H9 (cell line): ENCODE results near the gene KCTD21. TPM values are rescaled to one million over a fixed set of nuclear protein-coding genes. Genes with fewer than 3 reads are reported as not detected.

Experiments
- DNase-seq: peaks from one replicate; pipeline ENCODE4 v3.0.0-alpha.2; 2017
- H2AFZ ChIP-seq: one replicate; pipeline ENCODE4 v1.6.1; 2013; ENCODE audit warnings: mild to moderate bottlenecking, low read length, control low read depth, moderate library complexity
- H2AK5ac ChIP-seq: 2 replicates; pipeline ENCODE4 v1.6.1; 2013; ENCODE audit warnings: low read length, control low read depth, mixed read lengths; ENCODE audit not compliant: insufficient read length
- H2BK120ac ChIP-seq: one replicate; pipeline ENCODE4 v1.6.1; 2013; ENCODE audit warnings: low read depth, mild to moderate bottlenecking, low read length, control low read depth, inconsistent platforms; ENCODE audit not compliant: poor library complexity, severe bottlenecking
- H2BK12ac ChIP-seq: 2 replicates; pipeline ENCODE4 v1.6.1; 2013; ENCODE audit warnings: low read length, control low read depth, mixed read lengths, low read depth; ENCODE audit not compliant: insufficient read length
- H2BK15ac ChIP-seq: 2 replicates; pipeline ENCODE4 v1.6.1; 2013; ENCODE audit warnings: low read depth, low read length, control low read depth
- H2BK20ac ChIP-seq: one replicate; pipeline ENCODE4 v1.6.1; 2013; ENCODE audit warnings: low read depth, mild to moderate bottlenecking, low read length, control low read depth, inconsistent platforms; ENCODE audit not compliant: poor library complexity, severe bottlenecking
- H2BK5ac ChIP-seq: 2 replicates; pipeline ENCODE4 v1.6.1; 2013; ENCODE audit warnings: low read length, control low read depth, mixed read lengths; ENCODE audit not compliant: insufficient read length
- H3K14ac ChIP-seq: 2 replicates; pipeline ENCODE4 v1.6.1; 2013; ENCODE audit warnings: low read length, control low read depth; ENCODE audit not compliant: insufficient read depth
- H3K18ac ChIP-seq: 2 replicates; pipeline ENCODE4 v1.6.1; 2013; ENCODE audit warnings: low read depth, mild to moderate bottlenecking, mixed read lengths, low read length, control low read depth; ENCODE audit not compliant: insufficient read length
- H3K23ac ChIP-seq: 2 replicates; pipeline ENCODE4 v1.6.1; 2013; ENCODE audit warnings: low read length, control low read depth, mixed read lengths, low read depth; ENCODE audit not compliant: insufficient read length
- H3K23me2 ChIP-seq: 2 replicates; pipeline ENCODE4 v1.6.1; 2013; ENCODE audit warnings: low read depth, mild to moderate bottlenecking, mixed read lengths, low read length, control low read depth; ENCODE audit not compliant: insufficient read length, poor library complexity, severe bottlenecking
- H3K27ac ChIP-seq: 2 replicates; pipeline ENCODE4 v1.5.1; 2013; ENCODE audit warnings: low read length, control low read depth, mixed read lengths, low read depth; ENCODE audit not compliant: insufficient read length
- H3K27me3 ChIP-seq: 2 replicates; pipeline ENCODE4 v1.6.1; 2013; ENCODE audit warnings: low read length, control low read depth, inconsistent platforms; ENCODE audit not compliant: insufficient read depth
- H3K4ac ChIP-seq: 2 replicates; pipeline ENCODE4 v1.6.1; 2013; ENCODE audit warnings: low read depth, mild to moderate bottlenecking, control low read depth, inconsistent platforms, low read length, moderate library complexity
- H3K4me1 ChIP-seq: 2 replicates; pipeline ENCODE4 v1.6.1; 2013; ENCODE audit warnings: low read length, control low read depth, inconsistent platforms; ENCODE audit not compliant: insufficient read depth
- H3K4me2 ChIP-seq: 2 replicates; pipeline ENCODE4 v1.6.1; 2013; ENCODE audit warnings: low read length, control low read depth, mixed read lengths; ENCODE audit not compliant: insufficient read length, insufficient read depth
- H3K56ac ChIP-seq: 2 replicates; pipeline ENCODE4 v1.6.1; 2013; ENCODE audit warnings: low read depth, mild to moderate bottlenecking, mixed read lengths, low read length, control low read depth; ENCODE audit not compliant: insufficient read length
- H3K79me1 ChIP-seq: 2 replicates; pipeline ENCODE4 v1.6.1; 2013; ENCODE audit warnings: low read depth, mild to moderate bottlenecking, moderate library complexity, low read length, control low read depth, inconsistent platforms; ENCODE audit not compliant: insufficient read depth, poor library complexity, severe bottlenecking
- H3K79me2 ChIP-seq: 2 replicates; pipeline ENCODE4 v1.6.1; 2013; ENCODE audit warnings: low read length, control low read depth, inconsistent platforms; ENCODE audit not compliant: insufficient read depth
- H3K9ac ChIP-seq: 2 replicates; pipeline ENCODE4 v1.6.1; 2013; ENCODE audit warnings: low read length, control low read depth, mixed read lengths; ENCODE audit not compliant: insufficient read length; ENCODE audit errors: extremely low read depth
- H3K9me3 ChIP-seq: one replicate; pipeline ENCODE4 v1.6.1; 2013; ENCODE audit warnings: low read depth, low read length, inconsistent platforms; ENCODE audit not compliant: control insufficient read depth
- H3T11ph ChIP-seq: one replicate; pipeline ENCODE4 v1.6.1; 2013; ENCODE audit warnings: mild to moderate bottlenecking, low read length, control low read depth, inconsistent platforms
- H4K20me1 ChIP-seq: one replicate; pipeline ENCODE4 v1.6.1; 2013; ENCODE audit not compliant: control insufficient read depth, insufficient read length, insufficient read depth
- H4K5ac ChIP-seq: 2 replicates; pipeline ENCODE4 v1.6.1; 2013; ENCODE audit warnings: low read depth, mild to moderate bottlenecking, mixed read lengths, low read length, control low read depth; ENCODE audit not compliant: insufficient read length
- H4K8ac ChIP-seq: replicated peaks from 2 replicates; pipeline ENCODE4 v1.6.1; 2013; ENCODE audit warnings: low read length, control low read depth, mixed read lengths, low read depth; ENCODE audit not compliant: insufficient read length
- H4K91ac ChIP-seq: 2 replicates; pipeline ENCODE4 v1.6.1; 2013; ENCODE audit warnings: low read depth, mild to moderate bottlenecking, moderate library complexity, mixed read lengths, low read length, control low read depth; ENCODE audit not compliant: insufficient read length
- H3K27ac Mint-ChIP-seq, 3 experiments: 2 replicates in 2 of 3; 3 replicates in 1 of 3; pipeline ENCODE4 v1.8.0; 2020 to 2021; ENCODE audit warnings: mixed read lengths in 3 of 3, mild to moderate bottlenecking in 1 of 3, moderate library complexity in 1 of 3
- H3K27me3 Mint-ChIP-seq: 2 replicates; pipeline ENCODE4 v1.8.0; 2021; ENCODE audit warnings: low read depth, mild to moderate bottlenecking, moderate library complexity, mixed read lengths
- H3K36me3 Mint-ChIP-seq, 3 experiments: 2 replicates in 2 of 3; 3 replicates in 1 of 3; pipeline ENCODE4 v1.8.0; 2020 to 2021; ENCODE audit warnings: low read depth in 3 of 3, mixed read lengths in 3 of 3; ENCODE audit not compliant: insufficient read depth in 1 of 3
- H3K4me1 Mint-ChIP-seq, 2 experiments: 2 replicates each; pipeline ENCODE4 v1.8.0; 2020; ENCODE audit warnings: mixed read lengths in 2 of 2
- H3K4me3 Mint-ChIP-seq, 2 experiments: 2 replicates in 1 of 2; 3 replicates in 1 of 2; pipeline ENCODE4 v1.8.0; 2020 to 2021; ENCODE audit warnings: mild to moderate bottlenecking in 2 of 2, mixed read lengths in 2 of 2, moderate library complexity in 1 of 2
- H3K9me3 Mint-ChIP-seq, 2 experiments: 2 replicates in 1 of 2; 3 replicates in 1 of 2; pipeline ENCODE4 v1.8.0; 2020; ENCODE audit warnings: mild to moderate bottlenecking in 2 of 2, mixed read lengths in 2 of 2, moderate library complexity in 1 of 2
- WGBS: extraction: QIAGEN DNeasy Blood & Tissue Kit; methylation state at CpG from one replicate; pipeline ENCODE4 v1.1.7; 2013; ENCODE audit warnings: missing lambda C conversion rate, low lambda C conversion rate, mixed read lengths; ENCODE audit not compliant: insufficient read length; ENCODE audit errors: extremely low coverage; 5-methylcytosine and 5-hydroxymethylcytosine counted together
- total RNA-seq: library from RNA; stranded (reverse); gene quantifications from 2 replicates; pipeline ENCODE4 v1.2.1, GENCODE V29; 2021
- TF ChIP-seq, protein P1 (sequence below): fragments of 200-600 bp; sonication (generic); conservative IDR thresholded peaks from 3 replicates; pipeline ENCODE4 v1.8.0; 2021; ENCODE audit warnings: antibody characterized with exemption, mild to moderate bottlenecking

KCTD21 gene
- total RNA-seq, 1 experiment from 2014 or later = 4.0 TPM

DNA sequence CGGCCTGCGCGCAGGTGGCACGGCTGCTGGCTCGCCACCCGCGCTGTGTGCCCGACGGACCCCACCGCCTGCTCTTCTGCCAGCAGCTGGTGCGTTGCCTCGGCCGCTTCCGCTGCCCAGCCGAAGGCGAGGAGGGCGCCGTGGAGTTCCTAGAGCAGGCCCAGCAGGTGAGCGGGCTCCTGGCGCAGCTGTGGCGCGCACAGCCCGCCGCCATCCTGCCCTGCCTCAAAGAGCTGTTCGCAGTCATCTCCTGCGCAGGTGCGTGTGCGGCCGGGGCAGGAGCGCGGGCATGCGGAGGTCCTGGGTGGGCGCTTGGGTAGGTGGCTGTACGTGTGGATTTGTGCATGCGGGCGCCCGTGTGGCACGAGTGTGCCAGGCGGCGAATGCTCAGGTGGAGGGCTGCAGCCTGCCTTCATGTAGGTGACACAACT is 8.2 kb upstream of the KCTD21 start:
- H3K27ac Mint-ChIP-seq = no peak overlapping the region

More for the DNA sequence above, 8.2 kb upstream of the KCTD21 start:
- no peaks in the 10 kb centered on the region for H3K27me3 Mint-ChIP-seq
- Histone ChIP-seq H2AK5ac (no peak overlapping the region), H3K79me2 (no peaks in the 10 kb centered on the region), H2BK120ac (no peak overlapping the region), H4K5ac (no peak overlapping the region), H3K18ac (no peak overlapping the region), H4K8ac (no peak overlapping the region), H3K23me2 (no peaks in the 10 kb centered on the region), H3K79me1 (no peaks in the 10 kb centered on the region), H2BK20ac (no peak overlapping the region), H3K27ac (no peak overlapping the region), H3K14ac (no peak overlapping the region), H3K4me1 (no peaks in the 10 kb centered on the region), H3K9ac (no peak overlapping the region), H2BK15ac (no peak overlapping the region), H2AFZ (no peak overlapping the region), H4K20me1 (no peaks in the 10 kb centered on the region), H3K4ac (no peak overlapping the region), H3K9me3 (no peaks in the 10 kb centered on the region), H3K23ac (no peak overlapping the region), H3T11ph (no peak overlapping the region), H3K27me3 (no peaks in the 10 kb centered on the region), H3K56ac (no peak overlapping the region), H2BK5ac (no peak overlapping the region), H2BK12ac (no peak overlapping the region), H4K91ac (no peak overlapping the region), H3K4me2 (no peak overlapping the region)
- no peak for DNase-seq
- H3K36me3 Mint-ChIP-seq = peaks cover 0 to 10% (median 0%) of the 10 kb centered on the region in 3 experiments; a peak in 3 of 7 replicates
- H3K9me3 Mint-ChIP-seq = no peaks in the 10 kb centered on the region
- peaks cover 2 to 3% of the 10 kb centered on the region in 2 experiments for H3K4me1 Mint-ChIP-seq
- WGBS = no CpG with 5 or more reads among the region's 40 CpGs
- no peak overlapping the region for H3K4me3 Mint-ChIP-seq
- TF ChIP-seq, protein P1, sequence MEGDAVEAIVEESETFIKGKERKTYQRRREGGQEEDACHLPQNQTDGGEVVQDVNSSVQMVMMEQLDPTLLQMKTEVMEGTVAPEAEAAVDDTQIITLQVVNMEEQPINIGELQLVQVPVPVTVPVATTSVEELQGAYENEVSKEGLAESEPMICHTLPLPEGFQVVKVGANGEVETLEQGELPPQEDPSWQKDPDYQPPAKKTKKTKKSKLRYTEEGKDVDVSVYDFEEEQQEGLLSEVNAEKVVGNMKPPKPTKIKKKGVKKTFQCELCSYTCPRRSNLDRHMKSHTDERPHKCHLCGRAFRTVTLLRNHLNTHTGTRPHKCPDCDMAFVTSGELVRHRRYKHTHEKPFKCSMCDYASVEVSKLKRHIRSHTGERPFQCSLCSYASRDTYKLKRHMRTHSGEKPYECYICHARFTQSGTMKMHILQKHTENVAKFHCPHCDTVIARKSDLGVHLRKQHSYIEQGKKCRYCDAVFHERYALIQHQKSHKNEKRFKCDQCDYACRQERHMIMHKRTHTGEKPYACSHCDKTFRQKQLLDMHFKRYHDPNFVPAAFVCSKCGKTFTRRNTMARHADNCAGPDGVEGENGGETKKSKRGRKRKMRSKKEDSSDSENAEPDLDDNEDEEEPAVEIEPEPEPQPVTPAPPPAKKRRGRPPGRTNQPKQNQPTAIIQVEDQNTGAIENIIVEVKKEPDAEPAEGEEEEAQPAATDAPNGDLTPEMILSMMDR = no peak
